GM21381 (cell line): Measurements from ENCODE around the gene BIRC6.

Experiments used
- ATAC-seq: cut with Tn5 transposase; IDR thresholded peaks from one replicate; pipeline ENCODE4 v1.9.1; 2021; ENCODE audit warnings: mild to moderate bottlenecking, moderate library complexity; ENCODE audit not compliant: unreplicated experiment

Gene BIRC6

DNA sequence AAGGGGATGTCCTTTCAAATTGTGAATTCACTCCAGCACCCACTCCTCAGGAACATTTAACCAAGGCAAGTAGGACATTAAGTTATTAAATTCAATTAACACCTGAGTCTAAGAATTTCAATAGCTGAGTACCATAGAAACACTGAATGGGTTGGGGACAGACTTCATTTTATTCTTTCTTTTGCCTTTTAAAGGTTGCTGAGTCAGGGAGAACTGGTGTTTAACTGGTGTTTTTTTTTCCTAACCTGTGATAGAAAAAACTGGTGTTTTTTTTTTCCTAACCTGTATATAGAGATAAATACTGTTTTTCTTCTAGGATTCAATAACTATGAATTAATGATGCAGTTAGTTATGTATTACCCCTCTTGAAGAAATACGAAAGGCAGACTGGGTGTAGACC lies 309.9 kb downstream of the BIRC6 start:
- ATAC-seq = no peak

DNA sequence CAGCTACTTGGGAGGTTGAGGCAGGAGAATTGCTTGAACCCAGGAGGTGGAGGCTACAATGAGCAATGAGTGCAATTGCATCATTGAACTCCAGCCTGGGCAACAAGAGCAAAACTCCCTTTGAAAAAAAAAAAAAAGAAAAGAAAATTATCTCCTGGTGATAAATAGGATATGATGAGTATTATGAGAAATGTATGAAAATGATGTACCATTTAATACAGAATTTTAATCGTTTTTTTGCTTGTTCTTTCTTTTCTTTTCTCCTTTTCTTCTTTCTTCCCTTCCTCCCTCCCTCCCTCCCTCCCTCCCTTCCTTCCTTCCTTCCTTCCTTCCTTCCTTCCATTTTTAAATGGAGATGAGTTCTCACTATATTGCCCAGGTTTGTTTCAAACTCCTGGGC lies 311.4 kb downstream of the BIRC6 start:
- no peak for ATAC-seq
